NCI-H345 treated with DMSO at 0.1 percent for 48 hours (cell line): ENCODE measurements around the gene TRAF5.

Experiments
- DNase-seq: peaks from one replicate; lab custom pipeline; 2025; ENCODE audit not compliant: unreplicated experiment; lab: John Stamatoyannopoulos, UW

The TRAF5 gene

DNA sequence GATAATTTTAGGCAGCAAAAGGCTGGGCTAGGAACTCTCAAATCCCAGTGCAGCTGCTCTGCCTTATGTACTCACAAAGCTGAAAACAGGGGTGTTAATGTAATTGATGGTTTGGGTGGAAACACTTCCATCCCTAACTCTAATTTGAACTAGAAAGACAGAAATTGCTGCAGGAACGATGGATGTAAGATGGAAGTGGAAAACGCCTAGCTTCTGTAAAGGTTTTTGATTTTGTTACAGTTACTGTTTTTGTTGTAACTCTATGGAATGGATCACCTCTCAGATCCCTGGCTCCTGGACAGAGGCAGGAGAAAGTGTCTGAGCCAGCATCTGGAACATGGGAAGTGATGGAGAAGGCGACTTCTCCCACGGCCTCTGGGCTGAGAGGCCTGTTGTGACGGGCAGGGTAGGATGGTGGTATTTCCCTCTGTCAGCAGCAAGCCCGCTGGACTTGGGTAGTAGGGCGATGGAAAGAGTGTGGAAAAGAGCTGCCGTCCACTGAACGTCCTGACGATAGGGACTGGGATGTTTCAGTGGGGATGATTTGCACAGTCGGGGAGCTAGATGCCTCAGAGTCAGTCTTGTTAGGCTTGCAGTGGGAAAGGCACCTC is 1.6 kb downstream of the TRAF5 start:
- no peak for DNase-seq

DNA sequence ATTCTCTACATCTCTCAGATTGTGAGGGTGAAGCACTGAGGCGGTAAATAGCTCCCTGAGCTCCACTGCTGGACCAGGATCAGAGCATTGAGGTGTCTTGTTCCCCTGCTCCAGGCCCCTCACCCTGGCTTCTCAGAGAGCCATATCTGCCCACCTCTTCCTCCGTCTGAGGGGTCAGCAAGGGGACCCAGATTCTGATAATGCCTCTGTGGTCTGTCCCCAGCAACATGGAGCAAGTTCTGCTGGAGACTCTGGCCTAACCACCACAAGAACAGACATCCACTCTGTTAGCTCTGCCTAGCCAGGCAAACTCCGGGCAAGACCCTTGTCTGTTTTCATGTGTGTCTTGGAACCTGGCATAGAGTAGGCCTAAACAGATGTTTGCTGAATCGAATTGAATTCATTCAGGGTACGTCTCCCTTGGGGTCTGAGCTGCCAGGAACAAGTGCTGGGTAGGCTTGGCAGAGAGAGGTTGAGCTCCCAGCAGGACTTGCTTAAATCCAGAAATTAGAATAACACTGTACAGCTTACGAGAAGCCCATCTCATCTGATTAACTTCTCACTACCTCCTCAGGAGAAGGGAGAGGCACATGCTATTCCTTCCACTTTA is 2.3 kb downstream of the TRAF5 start:
- no peak for DNase-seq

DNA sequence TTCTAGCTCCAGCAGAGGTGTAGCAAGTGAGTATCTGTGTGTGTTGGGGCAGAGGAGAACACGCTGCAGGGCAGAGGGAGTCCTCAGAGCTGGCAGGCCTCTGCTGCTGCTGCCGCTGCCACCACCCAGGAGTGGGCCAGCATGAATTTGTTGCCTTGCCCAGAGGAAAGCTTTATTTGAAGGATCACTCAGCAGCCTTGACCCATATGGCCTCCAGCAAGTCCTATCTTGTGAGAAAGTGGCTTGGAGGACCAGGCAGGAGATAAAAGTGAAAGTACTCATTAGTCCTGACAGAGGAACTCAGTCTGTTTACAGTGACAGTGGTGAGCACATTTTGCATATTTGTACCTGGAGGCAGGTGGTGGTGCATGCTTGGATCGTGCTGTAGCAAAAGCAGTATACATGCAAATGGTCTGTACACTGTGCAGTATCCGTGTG is 3.1 kb downstream of the TRAF5 start:
- no peak for DNase-seq

DNA sequence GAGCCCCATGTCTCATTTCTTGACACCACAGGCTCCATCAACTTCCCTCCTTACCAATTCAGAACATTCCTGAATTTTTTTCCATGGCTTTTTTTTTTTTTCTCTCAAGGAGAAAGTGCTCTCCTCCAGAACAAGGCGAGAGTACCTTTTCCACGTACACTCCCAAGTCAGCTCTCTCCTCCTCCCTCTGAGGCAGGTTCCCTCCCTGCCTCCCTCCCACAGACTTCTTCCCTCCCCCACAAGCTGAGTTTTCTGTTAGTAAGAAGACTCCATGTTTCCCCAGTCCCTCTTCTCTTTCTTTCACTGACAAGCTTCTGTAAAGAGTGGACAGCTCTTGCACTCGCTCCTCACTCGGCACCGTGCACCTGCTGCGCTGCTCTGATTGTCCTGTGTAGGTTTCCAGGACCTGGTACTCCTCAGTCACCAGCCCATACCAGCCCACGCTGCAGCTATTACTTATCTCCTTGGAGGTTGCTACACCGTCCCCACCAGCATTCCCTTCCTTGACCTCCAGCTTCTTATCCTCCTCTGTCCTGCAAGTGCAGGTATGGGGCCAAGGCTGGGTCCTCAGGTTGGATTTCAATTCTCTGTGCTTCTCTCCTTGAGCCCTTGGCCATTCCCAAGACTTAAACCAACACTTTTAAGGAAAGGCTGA is 3.8 kb downstream of the TRAF5 start:
- no peak for DNase-seq

DNA sequence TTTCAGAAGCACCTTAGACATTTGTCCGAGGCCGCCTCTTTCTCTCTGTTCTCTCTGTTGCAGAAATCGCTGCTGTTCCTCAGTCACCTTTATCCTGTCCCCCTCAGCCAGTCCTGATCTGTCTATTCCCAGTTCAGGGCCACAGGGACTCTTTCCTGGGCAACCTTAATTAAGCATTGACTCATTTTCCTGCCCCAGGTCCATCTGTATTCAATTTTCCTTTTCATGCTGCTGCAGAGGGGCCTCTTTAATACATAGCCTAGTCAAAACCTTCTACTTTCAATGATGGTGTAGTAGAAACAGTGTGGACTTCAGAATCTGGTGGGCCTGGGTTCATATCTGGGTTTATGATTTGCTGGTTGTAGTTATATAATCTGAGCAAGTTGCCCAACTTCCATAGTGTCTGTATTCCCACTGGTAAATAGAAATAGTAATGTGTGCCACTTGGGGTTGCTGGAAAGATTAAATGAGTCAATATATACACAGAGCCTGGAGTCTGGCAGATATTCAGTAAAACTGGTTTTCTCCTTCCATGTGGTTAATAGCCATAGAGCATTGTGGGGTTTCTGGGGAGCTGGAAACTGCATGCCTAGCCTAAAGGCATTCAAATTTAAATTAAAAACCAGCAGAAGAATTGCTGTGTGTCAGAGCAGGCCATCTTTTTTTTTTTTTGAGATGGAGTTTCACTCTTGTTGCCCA is 4.5 kb downstream of the TRAF5 start:
- no peak for DNase-seq

DNA sequence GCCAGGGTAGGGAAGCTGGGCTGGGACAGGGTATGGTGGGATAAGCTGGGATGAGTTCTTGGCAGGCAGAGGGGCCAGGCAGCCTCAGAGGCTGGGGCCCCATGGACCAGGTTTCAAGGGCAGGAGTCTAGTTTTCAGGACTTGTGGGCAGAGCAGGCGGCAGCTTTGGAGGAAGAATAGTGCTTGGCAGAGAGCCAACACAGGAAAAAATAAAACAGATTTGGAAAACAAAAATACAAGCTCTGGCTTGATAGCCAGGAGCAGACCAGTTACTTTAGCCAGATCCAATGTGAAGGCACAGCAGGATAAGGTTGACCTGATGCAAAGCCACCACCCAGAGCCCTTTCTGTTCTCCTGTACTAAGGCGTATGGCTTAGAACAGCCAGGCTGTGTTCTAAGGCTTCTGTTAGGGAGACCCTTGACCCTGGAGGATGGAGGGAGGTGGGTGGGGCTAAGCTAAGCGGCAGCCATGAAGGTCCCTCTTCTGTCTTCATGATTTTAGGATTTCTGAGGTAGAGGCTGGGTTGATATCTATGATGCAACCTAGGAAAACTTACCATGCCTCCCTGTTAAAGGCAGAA is 5.5 kb downstream of the TRAF5 start:
- DNase-seq: no peak

DNA sequence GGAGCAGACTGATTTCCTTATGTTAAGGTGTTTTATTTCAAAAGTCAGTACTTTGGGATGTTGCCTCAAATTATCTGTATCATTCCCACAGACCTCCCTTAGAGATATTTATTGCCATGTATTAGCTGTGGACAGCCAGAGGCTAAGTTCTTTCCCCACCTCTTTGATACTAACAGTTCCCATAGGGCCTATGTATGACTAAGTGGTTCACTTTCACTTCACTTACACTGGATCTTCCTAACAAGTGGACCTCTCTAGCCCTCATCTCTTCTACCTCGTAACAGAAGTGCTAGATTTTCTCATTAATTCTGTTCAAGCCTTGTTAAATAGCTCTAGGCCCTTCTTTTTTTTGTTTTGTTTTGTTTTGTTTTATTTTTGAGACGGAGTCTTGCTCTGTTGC is 6.2 kb downstream of the TRAF5 start:
- DNase-seq: no peak

DNA sequence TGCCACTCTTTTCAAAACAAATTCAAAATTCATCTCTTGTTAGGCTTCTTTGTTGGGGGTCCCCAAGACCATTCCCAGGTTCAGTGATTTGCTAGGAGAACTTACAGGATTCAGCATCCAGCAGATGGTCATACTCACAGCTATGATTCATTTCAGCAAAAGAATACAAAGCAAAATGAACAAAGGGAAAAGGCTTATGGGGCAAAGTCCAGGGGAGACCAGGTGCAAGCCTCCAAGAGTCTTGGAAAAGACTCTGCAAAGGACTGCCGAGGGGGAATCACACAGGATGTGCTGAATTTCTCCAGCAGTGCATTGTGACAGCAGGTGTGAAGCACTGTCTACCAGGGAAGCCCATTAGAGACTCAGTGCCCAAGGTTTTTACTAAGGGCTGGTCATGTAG is 7.3 kb downstream of the TRAF5 start:
- DNase-seq: no peak

DNA sequence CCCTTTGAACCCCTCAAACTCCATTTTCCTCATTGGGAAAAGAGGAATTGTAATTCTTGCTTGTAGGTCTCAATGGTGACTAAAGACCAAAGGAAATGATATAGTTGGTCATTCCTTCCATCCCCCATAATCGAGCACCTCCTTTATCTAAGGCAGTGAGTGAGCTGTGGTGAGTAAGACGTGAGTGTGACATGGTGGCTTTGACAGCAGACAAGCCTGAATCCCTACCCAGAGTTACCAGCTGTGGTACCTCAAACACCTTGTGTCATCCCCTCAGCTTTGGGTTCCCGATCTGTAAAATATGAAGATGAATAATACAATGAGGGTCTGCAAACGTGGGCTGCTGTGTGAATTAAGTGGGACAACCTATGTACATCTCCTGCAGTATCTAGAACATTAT is 8.4 kb downstream of the TRAF5 start:
- no peak for DNase-seq

DNA sequence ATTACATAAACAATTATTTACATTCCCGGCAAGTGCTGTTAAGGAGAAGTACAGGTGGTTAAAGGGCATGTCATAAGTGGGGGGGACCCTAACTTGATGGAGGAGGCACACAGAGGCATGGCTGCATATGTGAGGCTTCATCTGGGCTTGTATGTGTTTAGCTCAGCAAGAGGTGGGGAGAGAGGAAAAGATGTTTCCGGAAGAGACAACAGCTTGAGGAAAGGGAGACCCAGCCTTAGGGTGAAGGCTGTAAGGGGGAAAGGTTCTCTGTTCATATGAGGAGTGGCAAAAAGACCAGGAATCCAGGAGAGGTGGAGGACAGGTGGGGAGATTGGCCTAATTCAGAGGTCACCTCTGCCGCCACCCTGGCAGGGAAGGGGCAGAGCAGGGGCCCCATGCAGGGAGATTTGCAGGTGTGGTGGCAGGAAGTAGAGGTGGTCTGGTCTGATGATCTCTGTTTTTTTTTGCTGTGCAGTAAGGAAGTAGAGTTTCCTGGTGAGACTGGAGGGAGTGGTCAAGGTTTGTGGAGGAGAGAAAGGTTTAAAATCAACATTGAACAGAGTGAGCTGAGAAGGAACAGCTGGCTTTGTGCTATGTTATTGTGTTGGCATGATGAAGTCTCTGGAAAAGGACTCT is 9.0 kb downstream of the TRAF5 start:
- no peak for DNase-seq

DNA sequence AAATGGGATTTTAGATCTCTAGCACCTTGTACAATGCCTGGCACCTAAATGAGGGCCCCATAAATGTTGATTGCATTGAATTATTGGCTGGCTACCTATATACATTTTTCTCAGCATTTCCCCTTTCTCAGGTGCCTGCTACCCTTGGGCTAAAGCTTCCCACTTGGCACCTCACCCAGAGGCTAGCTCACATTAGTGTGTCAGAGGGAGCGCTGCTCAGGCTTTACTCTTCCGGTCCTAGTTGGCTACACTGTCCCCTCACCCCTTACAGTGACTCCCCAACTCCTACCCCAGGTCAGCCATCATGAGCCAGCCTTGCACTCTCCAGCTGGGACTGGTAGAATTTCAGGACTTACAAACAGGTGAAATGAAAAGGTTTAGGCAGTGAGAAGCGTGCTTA is 9.5 kb downstream of the TRAF5 start:
- no peak for DNase-seq

DNA sequence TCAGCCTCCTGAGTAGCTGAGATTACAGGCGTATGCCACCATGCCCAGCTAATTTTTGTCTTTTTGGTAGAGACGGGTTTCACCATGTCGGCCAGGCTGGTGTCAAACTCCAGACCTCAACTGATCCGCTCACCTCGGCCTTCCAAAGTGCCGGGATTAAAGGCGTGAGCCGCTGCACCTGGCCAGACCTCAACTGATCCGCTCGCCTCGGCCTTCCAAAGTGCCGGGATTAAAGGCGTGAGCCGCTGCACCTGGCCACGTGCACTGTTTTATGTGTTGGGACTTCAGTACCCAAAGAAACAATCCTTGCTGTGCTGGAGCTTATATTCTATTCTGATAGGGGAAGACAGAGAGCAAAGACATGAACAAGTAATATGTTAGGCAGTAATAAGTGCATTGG is 10.1 kb downstream of the TRAF5 start:
- no peak for DNase-seq

DNA sequence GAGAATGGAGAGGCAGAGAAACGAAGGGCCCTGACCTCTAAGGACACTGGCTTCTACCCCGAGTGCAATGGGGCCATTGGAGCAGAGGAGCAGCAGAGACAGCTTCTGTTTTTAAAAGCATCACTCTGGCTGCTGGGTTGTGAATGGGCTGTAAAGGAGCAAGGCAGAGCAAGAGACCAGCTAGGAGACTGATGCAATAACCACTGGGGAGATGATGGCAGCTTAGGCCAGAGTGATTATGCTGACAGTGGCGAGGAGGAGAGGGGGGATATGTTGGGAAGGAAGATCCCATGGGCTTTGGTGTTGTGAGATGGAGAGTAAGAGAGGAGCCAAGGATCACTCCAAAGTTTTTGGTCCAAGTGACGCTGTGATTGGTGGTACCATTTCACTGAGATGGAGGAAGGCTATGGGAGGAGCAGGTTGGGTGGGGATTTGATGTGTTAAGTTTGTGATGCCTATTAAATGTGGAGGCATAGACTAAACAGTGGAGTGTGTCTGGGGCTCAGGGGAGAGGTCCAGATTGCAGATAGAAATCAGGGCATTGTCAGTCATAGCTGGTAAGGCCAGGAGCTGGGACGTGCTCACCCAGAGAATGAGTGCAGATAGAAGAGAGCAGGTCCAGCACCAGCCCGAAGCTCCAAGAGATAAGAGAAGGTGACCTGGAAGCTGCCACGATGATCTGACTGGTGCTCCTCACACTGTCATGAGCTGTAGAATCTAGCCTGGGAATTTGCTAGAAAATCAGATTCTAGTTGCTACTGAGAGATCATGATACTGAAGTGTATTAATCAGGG is 11.0 kb downstream of the TRAF5 start:
- DNase-seq: no peak

DNA sequence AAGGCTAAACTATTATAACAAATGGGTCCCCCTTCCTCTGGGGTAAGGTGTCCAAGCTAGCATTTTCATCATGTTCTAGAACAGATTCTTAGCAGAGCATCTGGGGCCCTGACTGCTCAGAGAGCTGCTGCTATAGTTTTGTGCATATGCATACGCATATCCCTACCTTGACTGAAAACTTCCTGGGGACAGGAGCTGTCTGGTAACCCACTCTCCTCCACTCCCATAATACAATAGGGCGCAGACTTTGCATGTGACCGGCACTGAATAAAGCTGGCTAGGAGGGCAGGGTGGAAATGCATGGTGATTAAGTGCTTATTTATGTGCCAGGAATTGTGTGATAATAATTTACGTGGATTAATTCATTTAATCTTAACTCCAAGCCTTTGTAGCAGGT is 11.6 kb downstream of the TRAF5 start:
- DNase-seq: no peak

DNA sequence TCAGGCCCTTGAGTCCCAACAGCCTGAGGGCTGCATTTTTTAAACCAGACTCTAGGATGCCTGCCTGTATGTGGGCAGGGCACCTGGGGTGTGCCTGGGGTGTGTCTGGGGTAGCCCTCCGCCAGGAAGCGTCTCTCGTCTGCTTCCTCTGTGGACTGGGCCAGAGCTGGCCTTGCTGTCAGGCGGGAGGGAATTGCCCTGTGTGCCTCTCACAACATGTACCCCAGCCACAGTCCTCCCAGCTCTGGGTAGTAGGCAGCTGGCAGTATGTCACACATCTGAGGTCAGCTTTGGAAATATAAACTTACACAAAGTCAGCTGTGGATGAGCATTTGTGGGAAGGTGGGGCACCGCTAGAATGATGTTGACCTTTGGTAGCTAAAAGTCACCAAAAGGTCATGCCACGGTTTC is 13.0 kb downstream of the TRAF5 start:
- no peak for DNase-seq

DNA sequence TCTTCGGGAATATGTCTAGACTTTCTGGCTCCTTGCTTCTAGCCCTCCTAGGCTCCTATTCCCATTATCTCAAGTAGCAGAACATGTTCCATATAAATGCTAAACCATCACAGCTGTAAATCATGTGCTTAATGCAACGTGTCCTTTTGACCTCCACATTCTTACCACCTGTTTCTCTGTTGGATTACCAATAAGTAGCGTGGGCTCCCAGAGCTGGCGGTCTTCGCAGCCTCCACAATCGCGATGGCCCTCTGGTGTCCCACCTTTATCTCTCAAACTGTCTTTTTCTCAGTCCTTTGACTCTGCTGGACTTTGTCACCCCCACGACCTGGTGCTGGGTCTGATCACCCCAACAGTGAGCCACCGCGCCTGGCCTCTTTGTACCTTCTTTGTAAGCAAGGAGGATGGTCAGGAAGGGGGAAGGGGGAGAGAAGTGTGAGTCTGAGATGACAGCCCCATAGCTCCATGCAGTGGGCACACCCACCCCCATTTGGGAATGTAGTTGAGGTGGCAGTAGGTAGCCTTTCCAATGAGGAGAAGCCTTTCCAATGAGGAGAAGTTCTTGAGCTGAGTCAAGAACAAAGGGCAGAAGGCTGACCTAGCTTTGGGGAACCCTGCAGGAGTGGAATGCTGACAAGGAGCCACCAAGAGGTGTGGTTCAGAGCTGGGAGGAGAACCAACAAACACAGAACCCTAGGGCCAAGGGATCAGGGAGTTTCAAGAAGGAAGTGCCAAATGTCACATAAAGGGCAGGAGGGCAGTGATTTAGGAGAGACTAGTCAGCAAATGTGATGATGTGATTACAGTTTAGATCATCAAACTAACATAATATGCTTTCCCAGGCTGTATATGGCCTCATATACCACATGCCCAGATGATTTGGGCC is 14.2 kb downstream of the TRAF5 start:
- no peak for DNase-seq

DNA sequence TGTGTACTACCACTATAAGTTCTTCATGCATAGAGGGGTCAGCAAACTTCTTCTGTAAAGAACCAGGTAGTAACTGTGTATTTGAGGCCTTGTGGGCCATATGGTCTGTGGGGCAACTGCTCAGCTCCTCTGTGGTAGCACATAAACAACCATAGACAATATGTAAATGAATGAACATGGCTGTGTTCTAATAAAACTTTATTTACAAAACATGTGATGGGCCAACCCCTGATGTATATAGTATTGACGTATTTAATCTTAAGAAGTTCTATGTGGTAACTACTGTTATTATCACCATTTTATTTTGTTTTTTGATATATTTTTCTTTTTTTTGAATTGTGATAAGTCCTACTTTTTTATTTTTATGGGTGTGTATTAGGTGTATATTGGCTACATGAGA is 15.4 kb downstream of the TRAF5 start:
- DNase-seq: no peak

DNA sequence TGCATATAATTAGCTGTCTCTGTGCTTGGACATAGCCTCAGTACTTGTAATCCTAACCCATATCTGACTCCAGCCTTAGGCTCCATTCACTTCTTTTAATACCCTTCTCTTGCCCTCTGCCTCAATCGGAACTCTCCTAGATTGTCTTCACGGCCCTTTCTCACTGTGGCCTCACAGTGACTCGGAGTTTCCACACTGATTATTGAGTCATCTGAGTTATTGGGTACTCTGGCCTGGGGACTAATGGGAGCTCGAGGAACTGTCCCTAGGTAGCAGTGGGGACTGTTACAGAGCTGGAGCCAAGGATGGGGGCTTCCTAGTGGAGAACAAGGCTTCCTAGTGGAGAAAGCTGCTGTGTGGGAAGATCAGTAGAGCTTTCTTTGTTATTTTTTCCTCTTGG is 17.0 kb downstream of the TRAF5 start:
- no peak for DNase-seq

DNA sequence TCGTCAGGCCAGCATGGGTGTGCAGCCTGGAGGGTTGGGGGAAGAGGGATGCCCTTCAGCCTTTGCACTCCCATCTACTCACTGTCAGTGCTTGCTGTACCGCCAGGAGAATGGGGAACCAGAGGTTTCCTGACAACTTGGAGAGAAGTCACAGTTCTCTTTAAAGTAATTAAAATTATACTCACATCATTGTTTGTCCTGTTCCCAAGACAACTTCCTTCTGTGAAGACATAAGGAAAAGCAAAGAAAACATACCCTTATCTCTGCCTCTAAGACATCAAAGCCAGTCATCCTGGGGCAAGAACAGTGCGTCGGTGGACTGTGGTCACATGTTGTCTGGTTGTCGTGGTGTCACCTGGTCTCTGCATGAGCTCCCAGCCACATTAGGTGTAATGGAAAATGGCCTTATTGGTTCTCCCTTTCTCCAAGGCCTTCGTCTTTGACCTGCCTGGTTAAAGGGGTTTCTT is 17.6 kb downstream of the TRAF5 start:
- no peak for DNase-seq
